A549 (cell line): ENCODE measurements around the gene PCBP3. TPM values are rescaled to one million over a fixed set of nuclear protein-coding genes. Genes with fewer than 3 reads are reported as not detected.

Source experiments
- ATAC-seq, 2 experiments: fragments of 200-7000 bp in 1 of 2; fragments of >200 bp in 1 of 2; cut with Nextera tagmentation in 1 of 2; cut with Tn5 transposase in 1 of 2; 3 replicates each; pipeline versions ENCODE4 v1.8.0 to v1.9.1; 2018 to 2020; ENCODE audit warnings: mild to moderate bottlenecking in 1 of 2, moderate library complexity in 1 of 2
- CTCF ChIA-PET: fragments of 300-600 bp; sonication (Branson Sonifier 250); formaldehyde crosslinking; extraction: SDS; loops from one replicate; lab custom pipeline; 2021; ENCODE audit warnings: antibody characterized with exemption, inconsistent platforms; lab: Yijun Ruan, JAX
- POLR2A ChIA-PET: fragments of 350-600 bp; formaldehyde crosslinking; extraction: SDS; loops from one replicate; lab custom pipeline; 2021; ENCODE audit warnings: antibody characterized with exemption, inconsistent platforms; lab: Yijun Ruan, JAX
- DNase-seq, 2 experiments: peaks; one replicate each; pipeline versions ENCODE4 v3.0.0 to v3.0.0-alpha.2; 2011 to 2016; ENCODE audit warnings: low read depth in 1 of 2, low spot score in 1 of 2
- FAIRE-seq: peaks from 2 replicates; lab custom pipeline; 2011; peaks lifted over from hg19 to GRCh38; lab: Jason Lieb, UNC
- H3K27ac ChIP-seq, 2 experiments: fragments of >200 bp; sonication (Bioruptor Twin); formaldehyde crosslinking; 3 replicates each; pipeline ENCODE4 v1.5.1; 2016 to 2017
- H3K4me1 ChIP-seq: fragments of >200 bp; sonication (Bioruptor Twin); formaldehyde crosslinking; 3 replicates; pipeline ENCODE4 v1.6.1; 2016
- H3K4me2 ChIP-seq: fragments of >200 bp; sonication (Bioruptor Twin); formaldehyde crosslinking; 3 replicates; pipeline ENCODE4 v1.6.1; 2016
- H3K4me3 ChIP-seq: fragments of >200 bp; sonication (Bioruptor Twin); formaldehyde crosslinking; 3 replicates; pipeline ENCODE4 v1.5.1; 2016
- H3K9me3 ChIP-seq: fragments of >200 bp; sonication (Bioruptor Twin); formaldehyde crosslinking; 3 replicates; pipeline ENCODE4 v1.6.1; 2016
- BHLHE40 ChIP-seq: IDR thresholded peaks from 2 replicates; pipeline ENCODE4 v1.6.1; 2012; ENCODE audit warnings: low read depth, low read length, inconsistent platforms
- CBX2 ChIP-seq: fragments of 200-600 bp; sonication (generic); IDR thresholded peaks from 2 replicates; pipeline ENCODE4 v1.6.1; 2016; ENCODE audit warnings: low read depth, mild to moderate bottlenecking, borderline replicate concordance
- EHF ChIP-seq: fragments of 250-450 bp; sonication (Bioruptor Pico); IDR thresholded peaks from 2 replicates; pipeline ENCODE4 v1.5.0; 2020; ENCODE audit warnings: mild to moderate bottlenecking
- EHMT2 ChIP-seq: fragments of 200-600 bp; sonication (generic); IDR thresholded peaks from 2 replicates; pipeline ENCODE4 v1.6.1; 2016; ENCODE audit warnings: antibody characterized with exemption, low read depth, mild to moderate bottlenecking, moderate library complexity
- FOSL2 ChIP-seq, 2 experiments: fragments of 450-650 bp in 1 of 2; fragments of >200 bp in 1 of 2; sonication (Bioruptor Twin) in 1 of 2; formaldehyde crosslinking; IDR thresholded peaks; 2 replicates each; pipeline versions ENCODE4 v1.5.0 to v1.6.1; 2016 to 2020; ENCODE audit warnings: mild to moderate bottlenecking in 1 of 2, moderate library complexity in 1 of 2
- FOXS1 ChIP-seq: fragments of 250-450 bp; sonication (Bioruptor Pico); IDR thresholded peaks from 2 replicates; pipeline ENCODE4 v1.5.0; 2020; ENCODE audit warnings: mild to moderate bottlenecking, moderate library complexity
- GATA3 ChIP-seq: IDR thresholded peaks from 2 replicates; pipeline ENCODE4 v1.6.1; 2012; ENCODE audit warnings: borderline replicate concordance
- KDM1A ChIP-seq: fragments of 200-600 bp; sonication (generic); IDR thresholded peaks from 2 replicates; pipeline ENCODE4 v1.6.1; 2016; ENCODE audit warnings: low read depth, mild to moderate bottlenecking
- KDM5A ChIP-seq: fragments of 200-600 bp; sonication (generic); IDR thresholded peaks from 2 replicates; pipeline ENCODE4 v1.6.1; 2016; ENCODE audit warnings: antibody characterized with exemption, mild to moderate bottlenecking
- POLR2AphosphoS2 ChIP-seq: conservative IDR thresholded peaks from 2 replicates; pipeline ENCODE4 v1.6.1; 2012; ENCODE audit warnings: low read length, improper control_type of control experiment, inconsistent platforms
- RCOR1 ChIP-seq: fragments of 150-350 bp; IDR thresholded peaks from 2 replicates; pipeline ENCODE4 v1.6.1; 2014; ENCODE audit warnings: antibody characterized with exemption, low read length, low read depth
- SREBF2 ChIP-seq: fragments of 450-650 bp; IDR thresholded peaks from 2 replicates; pipeline ENCODE4 v1.6.1; 2014; ENCODE audit warnings: mild to moderate bottlenecking, moderate library complexity
- WGBS: methylation state at CpG from one replicate; pipeline ENCODE4 v1.1.6; 2017; ENCODE audit errors: missing lambda C conversion rate; 5-methylcytosine and 5-hydroxymethylcytosine counted together
- polyA plus RNA-seq, 4 experiments: library from polyadenylated mRNA; depleted of rRNA in 3 of 4; stranded (reverse); fragments of >200 nt; fragmentation: RNase III in 1 of 4; extraction: RNeasy Plus Mini Kit Qiagen cat#74134 plus additional on column Dnase treatment in 1 of 4; gene quantifications; 2 replicates in 3 of 4; 3 replicates in 1 of 4; pipeline ENCODE4 v1.2.3, GENCODE V29; 2011 to 2017
- TF ChIP-seq, protein P1 (sequence below): fragments of 250-450 bp; sonication (Bioruptor Pico); IDR thresholded peaks from 2 replicates; pipeline ENCODE4 v1.5.0; 2020; ENCODE audit warnings: low read depth, mild to moderate bottlenecking, moderate library complexity
- TF ChIP-seq, protein P2 (sequence below): fragments of >200 bp; sonication (Bioruptor Twin); formaldehyde crosslinking; IDR thresholded peaks from 3 replicates; pipeline ENCODE4 v1.6.1; 2016
- TF ChIP-seq, protein P3 (sequence below): IDR thresholded peaks from 2 replicates; pipeline ENCODE4 v1.6.1; 2012
- TF ChIP-seq, protein P4 (sequence below): fragments of 200-600 bp; sonication (generic); IDR thresholded peaks from 2 replicates; pipeline ENCODE4 v1.6.1; 2016; ENCODE audit warnings: antibody characterized with exemption, mild to moderate bottlenecking, moderate library complexity
- TF ChIP-seq, protein P5 (sequence below): IDR thresholded peaks from 2 replicates; pipeline ENCODE4 v1.6.1; 2012; ENCODE audit warnings: low read depth, borderline replicate concordance
- TF ChIP-seq, protein P6 (sequence below): fragments of 450-650 bp; IDR thresholded peaks from 2 replicates; pipeline ENCODE4 v1.6.1; 2014; ENCODE audit warnings: antibody characterized with exemption
- TF ChIP-seq, protein P7 (sequence below): fragments of >200 bp; sonication (Bioruptor Twin); formaldehyde crosslinking; IDR thresholded peaks from 2 replicates; pipeline ENCODE4 v1.6.1; 2016

PCBP3 gene
- polyA plus RNA-seq, 2 of the 4 experiments (the other 2 are of a cell fraction) = 0.30 to 0.34 TPM

DNA sequence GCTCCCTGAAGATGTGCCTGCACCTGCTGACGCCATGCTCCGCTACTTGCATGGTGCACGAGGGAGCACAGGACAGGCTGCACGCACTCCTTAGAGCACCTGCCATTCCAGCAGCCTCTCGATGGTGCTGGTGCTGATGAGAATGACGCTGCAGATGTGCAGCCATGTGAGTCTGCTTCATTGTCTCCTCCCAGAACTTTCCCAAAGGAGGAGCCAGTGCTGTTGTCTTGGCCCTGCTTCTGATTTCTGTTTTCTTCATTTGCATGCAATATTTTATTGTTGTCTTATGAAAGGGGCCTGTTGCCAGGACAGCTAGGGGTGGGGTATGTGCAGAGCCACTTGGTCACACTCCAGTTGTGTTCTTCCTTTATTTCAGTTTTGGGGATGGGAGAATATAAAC, 70.1 kb downstream of the PCBP3 start:
- Histone ChIP-seq H3K4me1 (no peaks in the 10 kb centered on the region), H3K4me3 (no peak overlapping the region), H3K27ac (no peak overlapping the region), H3K4me2 (no peak overlapping the region), H3K9me3 (no peaks in the 10 kb centered on the region)
- no peak for ATAC-seq
- no peak for FAIRE-seq
- ChIA-PET CTCF (no interaction called here), POLR2A (no interaction called here)
- 44% methylated on average over 5 of the region's 6 CpGs for WGBS
- TF ChIP-seq POLR2AphosphoS2 = no peak
- TF ChIP-seq SREBF2 = no peak
- no peak for DNase-seq

DNA sequence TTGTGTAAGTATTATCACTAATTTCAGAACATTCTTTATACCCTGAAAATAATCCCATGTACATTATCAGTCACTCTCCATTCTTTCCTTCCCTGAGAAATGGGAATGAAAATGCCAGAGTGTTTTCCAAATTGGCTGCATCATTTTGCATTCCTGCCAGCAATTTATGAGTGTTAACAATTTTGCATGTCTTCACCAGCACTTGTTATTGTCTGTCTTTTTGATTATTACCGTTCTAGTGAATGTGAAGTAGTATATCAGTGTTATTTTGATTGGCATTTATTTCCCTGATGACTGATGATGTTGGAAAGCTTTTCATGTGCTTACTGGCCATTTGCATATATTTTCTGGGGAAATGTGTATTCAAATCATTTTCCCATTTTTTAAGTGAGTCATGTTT, 71.9 kb downstream of the PCBP3 start:
- H3K4me1 ChIP-seq = no peaks in the 10 kb centered on the region
- TF ChIP-seq FOXS1 (CRISPR knock-in tag) = no peak
- TF ChIP-seq, protein P1, sequence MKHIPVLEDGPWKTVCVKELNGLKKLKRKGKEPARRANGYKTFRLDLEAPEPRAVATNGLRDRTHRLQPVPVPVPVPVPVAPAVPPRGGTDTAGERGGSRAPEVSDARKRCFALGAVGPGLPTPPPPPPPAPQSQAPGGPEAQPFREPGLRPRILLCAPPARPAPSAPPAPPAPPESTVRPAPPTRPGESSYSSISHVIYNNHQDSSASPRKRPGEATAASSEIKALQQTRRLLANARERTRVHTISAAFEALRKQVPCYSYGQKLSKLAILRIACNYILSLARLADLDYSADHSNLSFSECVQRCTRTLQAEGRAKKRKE (CRISPR knock-in tag) = no peak

DNA sequence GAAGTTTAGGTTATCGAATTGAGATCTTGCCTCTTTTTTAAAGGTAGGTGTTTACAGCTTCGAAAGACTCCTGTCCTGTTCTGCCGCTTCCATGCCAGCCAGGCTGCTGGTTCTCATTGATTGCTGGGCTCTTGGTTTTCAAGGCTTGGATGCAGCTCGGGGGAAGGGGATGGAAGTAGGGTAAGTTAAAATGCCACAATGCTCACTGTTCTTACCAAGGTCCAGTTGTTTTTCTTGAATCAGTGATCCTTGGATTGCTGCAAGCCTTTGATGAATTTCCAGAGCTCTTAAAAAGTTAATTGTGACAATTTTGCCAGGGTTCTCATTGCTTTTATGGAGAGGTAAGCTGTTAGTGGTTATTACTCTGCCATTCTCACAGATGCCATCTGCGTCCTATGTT, 74.9 kb downstream of the PCBP3 start:
- H3K4me2 ChIP-seq = no peak overlapping the region
- FAIRE-seq = no peak
- no peak for ATAC-seq
- TF ChIP-seq CBX2 (no peak), FOSL2 (IDR thresholded peaks at IDR 0.05) (no peak), FOSL2 (CRISPR knock-in tag; IDR thresholded peaks at IDR 0.05) (no peak), RCOR1 (no peak), KDM5A (no peak), FOXS1 (CRISPR knock-in tag) (no peak), POLR2AphosphoS2 (no peak), BHLHE40 (no peak), EHMT2 (no peak), KDM1A (no peak), EHF (CRISPR knock-in tag) (no peak), GATA3 (no peak)
- TF ChIP-seq, protein P2, sequence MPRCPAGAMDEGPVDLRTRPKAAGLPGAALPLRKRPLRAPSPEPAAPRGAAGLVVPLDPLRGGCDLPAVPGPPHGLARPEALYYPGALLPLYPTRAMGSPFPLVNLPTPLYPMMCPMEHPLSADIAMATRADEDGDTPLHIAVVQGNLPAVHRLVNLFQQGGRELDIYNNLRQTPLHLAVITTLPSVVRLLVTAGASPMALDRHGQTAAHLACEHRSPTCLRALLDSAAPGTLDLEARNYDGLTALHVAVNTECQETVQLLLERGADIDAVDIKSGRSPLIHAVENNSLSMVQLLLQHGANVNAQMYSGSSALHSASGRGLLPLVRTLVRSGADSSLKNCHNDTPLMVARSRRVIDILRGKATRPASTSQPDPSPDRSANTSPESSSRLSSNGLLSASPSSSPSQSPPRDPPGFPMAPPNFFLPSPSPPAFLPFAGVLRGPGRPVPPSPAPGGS = no peak
- TF ChIP-seq, protein P3, sequence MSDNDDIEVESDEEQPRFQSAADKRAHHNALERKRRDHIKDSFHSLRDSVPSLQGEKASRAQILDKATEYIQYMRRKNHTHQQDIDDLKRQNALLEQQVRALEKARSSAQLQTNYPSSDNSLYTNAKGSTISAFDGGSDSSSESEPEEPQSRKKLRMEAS = no peak
- TF ChIP-seq, protein P4, sequence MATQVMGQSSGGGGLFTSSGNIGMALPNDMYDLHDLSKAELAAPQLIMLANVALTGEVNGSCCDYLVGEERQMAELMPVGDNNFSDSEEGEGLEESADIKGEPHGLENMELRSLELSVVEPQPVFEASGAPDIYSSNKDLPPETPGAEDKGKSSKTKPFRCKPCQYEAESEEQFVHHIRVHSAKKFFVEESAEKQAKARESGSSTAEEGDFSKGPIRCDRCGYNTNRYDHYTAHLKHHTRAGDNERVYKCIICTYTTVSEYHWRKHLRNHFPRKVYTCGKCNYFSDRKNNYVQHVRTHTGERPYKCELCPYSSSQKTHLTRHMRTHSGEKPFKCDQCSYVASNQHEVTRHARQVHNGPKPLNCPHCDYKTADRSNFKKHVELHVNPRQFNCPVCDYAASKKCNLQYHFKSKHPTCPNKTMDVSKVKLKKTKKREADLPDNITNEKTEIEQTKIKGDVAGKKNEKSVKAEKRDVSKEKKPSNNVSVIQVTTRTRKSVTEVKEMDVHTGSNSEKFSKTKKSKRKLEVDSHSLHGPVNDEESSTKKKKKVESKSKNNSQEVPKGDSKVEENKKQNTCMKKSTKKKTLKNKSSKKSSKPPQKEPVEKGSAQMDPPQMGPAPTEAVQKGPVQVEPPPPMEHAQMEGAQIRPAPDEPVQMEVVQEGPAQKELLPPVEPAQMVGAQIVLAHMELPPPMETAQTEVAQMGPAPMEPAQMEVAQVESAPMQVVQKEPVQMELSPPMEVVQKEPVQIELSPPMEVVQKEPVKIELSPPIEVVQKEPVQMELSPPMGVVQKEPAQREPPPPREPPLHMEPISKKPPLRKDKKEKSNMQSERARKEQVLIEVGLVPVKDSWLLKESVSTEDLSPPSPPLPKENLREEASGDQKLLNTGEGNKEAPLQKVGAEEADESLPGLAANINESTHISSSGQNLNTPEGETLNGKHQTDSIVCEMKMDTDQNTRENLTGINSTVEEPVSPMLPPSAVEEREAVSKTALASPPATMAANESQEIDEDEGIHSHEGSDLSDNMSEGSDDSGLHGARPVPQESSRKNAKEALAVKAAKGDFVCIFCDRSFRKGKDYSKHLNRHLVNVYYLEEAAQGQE = no peak
- TF ChIP-seq, protein P1 (CRISPR knock-in tag) = no peak
- TF ChIP-seq, protein P5, sequence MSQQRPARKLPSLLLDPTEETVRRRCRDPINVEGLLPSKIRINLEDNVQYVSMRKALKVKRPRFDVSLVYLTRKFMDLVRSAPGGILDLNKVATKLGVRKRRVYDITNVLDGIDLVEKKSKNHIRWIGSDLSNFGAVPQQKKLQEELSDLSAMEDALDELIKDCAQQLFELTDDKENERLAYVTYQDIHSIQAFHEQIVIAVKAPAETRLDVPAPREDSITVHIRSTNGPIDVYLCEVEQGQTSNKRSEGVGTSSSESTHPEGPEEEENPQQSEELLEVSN = no peak
- TF ChIP-seq, protein P6, sequence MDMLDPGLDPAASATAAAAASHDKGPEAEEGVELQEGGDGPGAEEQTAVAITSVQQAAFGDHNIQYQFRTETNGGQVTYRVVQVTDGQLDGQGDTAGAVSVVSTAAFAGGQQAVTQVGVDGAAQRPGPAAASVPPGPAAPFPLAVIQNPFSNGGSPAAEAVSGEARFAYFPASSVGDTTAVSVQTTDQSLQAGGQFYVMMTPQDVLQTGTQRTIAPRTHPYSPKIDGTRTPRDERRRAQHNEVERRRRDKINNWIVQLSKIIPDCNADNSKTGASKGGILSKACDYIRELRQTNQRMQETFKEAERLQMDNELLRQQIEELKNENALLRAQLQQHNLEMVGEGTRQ = no peak
- TF ChIP-seq, protein P7, sequence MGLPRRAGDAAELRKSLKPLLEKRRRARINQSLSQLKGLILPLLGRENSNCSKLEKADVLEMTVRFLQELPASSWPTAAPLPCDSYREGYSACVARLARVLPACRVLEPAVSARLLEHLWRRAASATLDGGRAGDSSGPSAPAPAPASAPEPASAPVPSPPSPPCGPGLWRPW = no peak
- TF ChIP-seq, all 56 proteins: peak for 0
- 40% methylated on average over 5 of the region's 5 CpGs for WGBS
- POLR2A ChIA-PET = no interaction called here
- Histone ChIP-seq H3K4me3 (no peak overlapping the region), H3K9me3 (no peaks in the 10 kb centered on the region), H3K4me1 (no peaks in the 10 kb centered on the region), H3K27ac (no peak overlapping the region)
- DNase-seq = no peak
- CTCF ChIA-PET = interaction anchor here (0.6 kb wide), 1 partner anchor 104 kb away, joined by 3 read pairs; no protein-coding TSS in a partner anchor

More for the DNA sequence above, 71.9 kb downstream of the PCBP3 start:
- WGBS = 52% methylated on average over 1 of the region's 1 CpG
- CTCF ChIA-PET = no interaction called here
- Histone ChIP-seq H3K4me3 (no peak overlapping the region), H3K4me2 (no peak overlapping the region), H3K9me3 (no peaks in the 10 kb centered on the region), H3K27ac (no peak overlapping the region)
- POLR2A ChIA-PET = no interaction called here
- no peak for FAIRE-seq
- no peak for ATAC-seq
- no peak for DNase-seq
